ENCODE measurements around the gene WBP11.
A peak's percentile ranks its signal among the peaks of the same experiment; 100 is the strongest.
"Not testable (repeated sequence)": the region's sequence is repeated elsewhere in the genome, so short reads cannot be mapped to it uniquely, and the experiment has no call there.

The WBP11 gene

GRCh38 chr12:14770496-14771461, 32.5 kb downstream of the WBP11 start:
- DNase-seq, result peak; percentile 88

GRCh38 chr12:14769969-14770495, 33.2 kb downstream of the WBP11 start:
- peak; percentile 95 for DNase-seq

DNA sequence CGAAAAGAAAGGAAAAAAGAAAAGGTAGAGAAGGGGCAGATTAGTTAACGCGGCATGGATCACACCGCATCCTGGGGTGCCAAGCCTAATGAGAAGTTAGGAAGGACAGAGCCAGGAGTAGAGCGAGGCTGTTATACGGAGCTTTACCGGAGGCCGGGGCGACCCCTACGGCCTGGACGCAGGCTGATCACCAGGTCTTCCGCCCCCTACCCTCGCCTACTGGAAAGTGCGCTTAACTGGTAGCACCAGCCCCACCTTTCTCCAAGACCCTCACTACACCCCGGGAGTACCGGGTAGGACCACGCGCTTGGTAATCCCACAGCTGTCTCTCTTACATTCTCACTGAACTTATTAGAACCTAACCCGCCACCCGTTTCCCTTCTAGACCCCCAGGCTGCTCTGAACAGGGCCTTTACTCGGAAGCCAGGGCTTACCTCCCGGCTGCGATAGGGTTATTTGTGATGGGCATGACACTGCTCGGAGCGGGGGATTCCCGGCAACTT, 33.8 kb downstream of the WBP11 start:
- DNase-seq, result peak; percentile 57

DNA sequence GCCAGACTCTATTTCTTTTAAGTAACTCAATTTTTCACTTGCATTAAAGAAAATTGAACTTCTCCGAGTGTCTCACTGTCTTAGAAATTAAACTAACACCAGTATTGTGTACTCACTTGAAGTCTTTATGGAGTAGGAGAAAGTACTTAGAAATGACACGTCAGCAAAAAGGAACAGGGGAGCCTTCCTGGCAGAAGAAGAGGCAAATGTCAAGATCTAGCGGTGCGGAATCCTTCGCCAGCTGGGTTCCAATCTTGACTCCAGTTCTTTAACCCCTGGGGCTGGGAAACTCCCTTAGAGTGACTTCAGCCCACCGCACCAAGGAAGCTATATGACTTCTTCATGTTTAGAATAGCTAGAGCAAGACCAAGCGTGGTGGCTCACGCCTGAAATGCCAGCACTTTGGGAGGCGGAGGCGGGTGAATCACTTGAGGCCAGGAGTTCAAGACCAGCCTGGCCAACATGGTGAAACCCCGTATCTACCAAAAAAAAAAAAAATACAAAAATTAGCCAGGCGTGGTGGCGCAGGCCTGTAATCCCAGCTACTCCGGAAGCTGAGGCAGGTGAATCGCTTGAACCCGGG, 34.4 kb downstream of the WBP11 start:
- DNase-seq, result no peak

DNA sequence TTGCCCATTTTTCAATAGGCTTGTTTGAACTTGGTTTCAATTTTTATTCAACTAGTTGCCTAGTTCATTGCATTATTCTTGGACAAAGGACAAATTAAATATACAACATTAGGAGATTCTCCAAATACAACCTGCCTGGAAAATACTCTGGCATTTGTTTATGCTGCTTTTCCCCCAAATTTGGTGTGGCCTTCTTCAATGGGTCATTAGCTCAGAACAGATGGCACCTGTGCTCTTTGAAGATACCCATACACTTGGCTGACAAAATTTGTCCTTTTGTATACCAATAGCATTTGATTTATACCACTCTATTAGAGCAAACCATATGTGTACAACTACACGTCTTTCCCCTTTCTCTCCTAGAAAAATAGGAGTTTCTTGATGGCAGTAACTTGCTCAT, 35.7 kb downstream of the WBP11 start:
- no peak for DNase-seq

- no peak for DNase-seq
These were observed 36.5 kb downstream of the WBP11 start for GRCh38 chr12:14766649-14767215.

GRCh38 chr12:14766020-14766419, 37.3 kb downstream of the WBP11 start:
- not testable (repeated sequence) for DNase-seq

DNA sequence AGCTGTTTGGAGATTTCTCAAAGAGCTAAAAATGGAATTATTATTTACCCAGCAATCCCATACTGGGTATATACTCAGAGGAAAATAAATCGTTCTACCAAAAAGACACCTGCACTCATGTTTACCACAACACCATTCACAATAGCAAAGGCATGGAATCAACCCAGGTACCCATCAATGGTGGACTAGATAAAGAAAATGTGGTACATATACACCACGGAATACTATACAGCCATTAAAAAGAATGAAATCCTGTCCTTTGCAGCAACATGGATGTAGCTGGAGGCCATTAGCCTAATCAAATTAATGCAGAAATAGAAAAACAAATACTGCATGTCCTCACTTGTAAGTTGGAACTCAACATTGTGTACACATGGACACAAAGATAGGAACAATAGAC, 37.9 kb downstream of the WBP11 start:
- DNase-seq, result no peak

DNA sequence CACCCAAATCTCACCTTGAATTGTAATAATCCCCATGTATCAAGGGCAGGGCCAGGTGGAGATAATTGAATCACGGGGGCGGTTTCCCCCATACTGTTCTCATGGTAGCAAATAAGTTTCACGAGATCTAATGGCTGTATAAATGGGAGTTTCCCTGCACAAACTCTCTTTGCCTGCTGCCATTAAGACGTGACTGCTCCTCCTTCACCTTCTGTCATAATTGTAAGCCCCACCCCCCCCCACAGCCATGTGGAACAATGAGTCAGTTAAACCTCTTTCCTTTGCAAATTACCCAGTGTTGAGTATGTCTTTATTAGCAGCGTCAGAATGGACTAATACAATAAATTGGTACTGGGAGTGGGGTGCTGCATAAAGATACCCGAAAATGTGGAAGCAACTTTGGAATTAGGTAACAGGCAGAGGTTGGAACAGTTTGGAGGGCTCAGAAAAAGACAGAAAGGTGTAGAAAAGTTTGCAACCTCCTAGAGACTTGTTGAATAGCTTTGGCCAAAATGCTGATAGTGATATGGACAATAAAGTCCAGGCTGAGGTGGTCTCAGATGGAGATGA, 43.5 kb downstream of the WBP11 start:
- not testable (repeated sequence) for DNase-seq

DNA sequence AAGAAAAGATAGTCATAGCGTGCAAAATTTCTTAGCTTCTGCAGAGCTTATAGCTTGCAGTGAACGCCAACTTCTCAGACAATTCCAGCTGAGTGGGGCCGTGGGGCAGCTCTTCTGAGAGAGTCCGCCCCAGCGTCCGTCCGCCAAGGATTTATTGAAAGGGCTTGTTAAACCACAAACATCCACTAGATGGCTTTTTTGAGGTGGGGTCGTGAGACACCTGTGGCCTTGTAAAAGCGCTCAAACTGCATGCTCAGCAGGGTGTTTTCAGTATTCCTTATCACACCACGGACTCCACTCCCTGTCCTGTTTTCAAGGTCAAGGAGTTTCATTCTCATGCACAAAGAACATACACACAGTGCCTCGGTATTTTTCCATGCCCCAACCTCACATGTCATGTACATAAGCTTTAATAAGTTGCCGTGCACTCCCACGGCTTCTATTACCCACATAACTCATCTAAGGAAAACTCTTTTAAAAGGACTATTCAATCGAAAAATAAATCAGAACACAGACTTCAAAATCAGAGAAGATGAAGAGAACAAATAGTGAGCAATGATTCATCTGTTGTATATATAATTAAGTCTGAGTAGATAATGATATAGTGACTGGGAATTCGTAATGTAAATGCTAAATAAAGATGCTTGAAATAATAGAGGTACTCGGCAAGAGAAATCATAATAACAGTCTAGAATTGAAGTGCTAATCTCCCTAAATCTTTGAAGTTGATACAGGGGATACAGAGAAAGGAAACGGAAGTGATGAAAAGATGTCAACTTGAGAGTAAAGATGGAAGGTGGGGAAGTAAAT, 46.7 kb downstream of the WBP11 start:
- DNase-seq, result no peak

DNA sequence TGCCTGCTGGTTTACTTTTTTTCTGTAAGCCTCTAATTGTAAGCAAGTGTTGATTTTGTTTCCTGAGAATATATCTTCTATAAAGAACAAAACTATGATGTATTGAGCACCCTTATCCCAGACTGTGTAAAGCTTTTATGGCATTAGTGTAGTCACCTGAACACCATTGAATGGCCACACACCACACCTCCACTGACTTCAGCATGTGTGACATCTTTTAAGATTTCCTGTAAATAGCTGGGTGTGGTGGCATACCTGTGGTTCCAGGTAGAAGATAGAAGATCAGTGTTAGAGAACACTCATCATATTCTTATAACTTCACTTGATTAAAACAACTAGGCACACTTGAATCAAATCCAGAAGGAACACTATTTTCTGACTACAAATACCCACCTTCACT, 51.3 kb downstream of the WBP11 start:
- DNase-seq, result no peak

DNA sequence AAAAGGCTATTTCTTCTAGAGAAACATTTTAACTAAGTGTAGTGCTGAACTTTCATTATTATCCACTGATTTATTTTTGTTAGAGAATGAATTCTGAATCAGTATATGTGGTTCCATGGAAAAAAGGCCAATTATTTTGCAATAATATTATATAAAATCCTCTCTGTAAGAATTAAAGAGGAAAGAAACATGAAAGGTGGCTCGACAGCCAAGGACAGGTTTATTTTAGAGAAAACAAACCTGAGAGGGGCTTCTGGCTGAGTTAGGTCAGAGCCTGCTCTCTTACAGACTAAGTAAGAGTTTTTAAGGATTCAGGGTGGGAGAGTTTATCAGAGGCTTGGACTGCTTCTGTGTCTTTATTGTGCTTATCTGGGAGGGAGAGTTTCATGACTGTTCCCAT, 60.2 kb downstream of the WBP11 start:
- DNase-seq, result no peak

GRCh38 chr12:14741942-14742341, 61.3 kb downstream of the WBP11 start:
- DNase-seq, result no peak

DNA sequence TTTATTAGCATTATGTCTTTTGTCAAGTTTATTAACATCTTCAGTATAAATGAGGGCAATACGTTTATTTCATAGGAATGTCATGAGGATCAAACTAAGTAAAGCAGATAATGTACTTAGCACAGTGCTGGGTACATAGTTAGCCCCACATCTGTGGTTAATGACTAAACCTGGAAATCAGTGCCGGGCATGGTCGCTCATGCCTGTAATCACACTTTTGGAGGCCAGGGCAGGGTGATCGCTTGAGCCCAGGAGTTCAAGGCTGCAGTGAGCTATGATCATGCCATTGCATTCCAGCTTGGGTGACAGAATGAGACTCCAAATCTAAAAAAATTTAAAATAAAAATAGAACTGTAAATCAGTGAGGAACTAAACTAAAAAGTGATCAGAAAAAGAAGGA, 62.1 kb downstream of the WBP11 start:
- DNase-seq, result no peak

- DNase-seq, result not testable (repeated sequence)
These were observed 66.8 kb downstream of the WBP11 start for GRCh38 chr12:14736441-14736840.

All from NCI-H510A treated with DMSO at 0.1 percent for 48 hours (cell line).